Psoas muscle (tissue), 8 donors: Measurements from ENCODE around the gene GUCY2F. TPM values are rescaled to one million over a fixed set of nuclear protein-coding genes. Genes with fewer than 3 reads are reported as not detected.

Source experiments
- ATAC-seq, 4 donors: fragments of 200-7000 bp; cut with Tn5 transposase; one replicate each; pipeline ENCODE4 v1.9.1; 2020; ENCODE audit warnings: moderate library complexity in 3 of 4, mild to moderate bottlenecking in 2 of 4
- DNase-seq, 2 donors: peaks; one replicate each; pipeline ENCODE4 v3.0.0-alpha.2; 2020
- H3K27ac ChIP-seq: fragments of 200-600 bp; one replicate; pipeline ENCODE4 v1.8.0; 2022
- H3K27me3 ChIP-seq, 3 donors: fragments of 200-600 bp in 1 of 3; one replicate each; pipeline versions ENCODE4 v1.6.1 to v1.8.0; 2013 to 2022; ENCODE audit warnings: low read length in 2 of 3, mild to moderate bottlenecking in 2 of 3, moderate library complexity in 1 of 3; ENCODE audit not compliant: insufficient read depth in 3 of 3
- H3K36me3 ChIP-seq, 2 donors: fragments of 200-600 bp in 1 of 2; one replicate each; pipeline versions ENCODE4 v1.6.1 to v1.8.0; 2013 to 2022; ENCODE audit warnings: low read depth in 1 of 2, mild to moderate bottlenecking in 1 of 2, moderate library complexity in 1 of 2; ENCODE audit not compliant: insufficient read depth in 1 of 2
- H3K4me1 ChIP-seq: fragments of 200-600 bp; one replicate; pipeline ENCODE4 v1.8.0; 2022
- H3K4me3 ChIP-seq: fragments of 200-600 bp; one replicate; pipeline ENCODE4 v1.8.0; 2022; ENCODE audit warnings: mild to moderate bottlenecking
- H3K9me3 ChIP-seq: fragments of 200-600 bp; one replicate; pipeline ENCODE4 v1.8.0; 2022
- WGBS, 3 donors: extraction: QIAGEN DNeasy Blood & Tissue Kit; methylation state at CpG; one replicate each; pipeline versions ENCODE4 v1.1.6 to v1.1.7; 2013; 5-methylcytosine and 5-hydroxymethylcytosine counted together
- intact Hi-C, 2 donors: fragments of 100-400 bp; cut with DNase I; formaldehyde crosslinking; loops; one replicate each; pipeline versions ENCODE4 v1.11.0 to v1.14.2; 2022
- polyA plus RNA-seq, 3 donors: library from polyadenylated mRNA; stranded (reverse); fragments of 200-250 nt; gene quantifications; one replicate each; pipeline ENCODE4 v1.2.3, GENCODE V29; 2013
- total RNA-seq, 4 donors: library from RNA; stranded (reverse); fragmentation: NEBNext Ultra II Directional in 2 of 4; extraction: Animal tissue kit (Norgen Biotek cat#: 25700) in 2 of 4; gene quantifications; one replicate each; pipeline versions ENCODE4 v1.2.1 to v1.2.4, GENCODE V29; 2021 to 2023
- TF ChIP-seq, protein P1 (sequence below): fragments of 200-600 bp; IDR thresholded peaks from one replicate; pipeline ENCODE4 v1.8.0; 2022; ENCODE audit warnings: antibody characterized with exemption
- donor health status: healthy with polysubstance abuse.
- donor health status: DM: no; HTN: no; CAD: no; lungs with moderate emphysema.
- donor health status: Bipolar disorder and iron deficiency.
- donor health status: healthy.
- donor health status: DM: yes; HTN: yes; CAD: no.
- donor health status: DM: no; HTN: no; CAD: no.
- donor health status: DM: no; HTN: no; CAD: no.
- donor health status: DM: yes; HTN: yes; CAD: no.

The GUCY2F gene
- total and polyA plus RNA-seq, 7 donors, result not detected

DNA sequence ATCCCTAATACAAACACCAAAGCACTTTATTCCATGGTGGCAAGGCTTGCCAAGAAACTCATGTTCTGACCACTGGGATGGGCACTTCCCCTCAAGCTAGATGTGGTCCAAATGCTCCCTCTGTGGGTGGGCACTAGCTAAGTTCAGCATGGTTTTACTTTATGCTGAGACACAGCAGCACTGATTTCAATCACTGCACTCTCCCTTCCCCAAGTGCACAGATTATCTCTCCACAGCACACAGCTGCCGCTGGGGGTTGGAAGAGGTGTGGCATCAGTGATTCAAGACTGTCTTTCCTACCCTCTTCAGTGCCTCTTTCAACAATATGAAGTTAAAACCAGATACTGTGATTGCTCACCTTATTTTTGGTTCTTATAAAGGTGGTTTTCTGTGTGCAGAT is 16.5 kb upstream of the GUCY2F start:
- WGBS, 3 donors, result 68 to 94% (median 80%) methylated on average over 1 of the region's 1 CpG
- TF ChIP-seq, protein P1, sequence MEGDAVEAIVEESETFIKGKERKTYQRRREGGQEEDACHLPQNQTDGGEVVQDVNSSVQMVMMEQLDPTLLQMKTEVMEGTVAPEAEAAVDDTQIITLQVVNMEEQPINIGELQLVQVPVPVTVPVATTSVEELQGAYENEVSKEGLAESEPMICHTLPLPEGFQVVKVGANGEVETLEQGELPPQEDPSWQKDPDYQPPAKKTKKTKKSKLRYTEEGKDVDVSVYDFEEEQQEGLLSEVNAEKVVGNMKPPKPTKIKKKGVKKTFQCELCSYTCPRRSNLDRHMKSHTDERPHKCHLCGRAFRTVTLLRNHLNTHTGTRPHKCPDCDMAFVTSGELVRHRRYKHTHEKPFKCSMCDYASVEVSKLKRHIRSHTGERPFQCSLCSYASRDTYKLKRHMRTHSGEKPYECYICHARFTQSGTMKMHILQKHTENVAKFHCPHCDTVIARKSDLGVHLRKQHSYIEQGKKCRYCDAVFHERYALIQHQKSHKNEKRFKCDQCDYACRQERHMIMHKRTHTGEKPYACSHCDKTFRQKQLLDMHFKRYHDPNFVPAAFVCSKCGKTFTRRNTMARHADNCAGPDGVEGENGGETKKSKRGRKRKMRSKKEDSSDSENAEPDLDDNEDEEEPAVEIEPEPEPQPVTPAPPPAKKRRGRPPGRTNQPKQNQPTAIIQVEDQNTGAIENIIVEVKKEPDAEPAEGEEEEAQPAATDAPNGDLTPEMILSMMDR, result no peak
- H3K4me1 ChIP-seq, result no peaks in the 10 kb centered on the region
- DNase-seq (no peak), ATAC-seq (no peak)
- H3K27ac ChIP-seq, result no peak overlapping the region
- H3K9me3 ChIP-seq, result no peaks in the 10 kb centered on the region
- H3K4me3 ChIP-seq, result no peak overlapping the region
- intact Hi-C loops, result no loop called here
- H3K27me3 ChIP-seq, result peaks cover 0 to 27% (median 0%) of the 10 kb centered on the region in 3 donors
- H3K36me3 ChIP-seq, result no peaks in the 10 kb centered on the region

DNA sequence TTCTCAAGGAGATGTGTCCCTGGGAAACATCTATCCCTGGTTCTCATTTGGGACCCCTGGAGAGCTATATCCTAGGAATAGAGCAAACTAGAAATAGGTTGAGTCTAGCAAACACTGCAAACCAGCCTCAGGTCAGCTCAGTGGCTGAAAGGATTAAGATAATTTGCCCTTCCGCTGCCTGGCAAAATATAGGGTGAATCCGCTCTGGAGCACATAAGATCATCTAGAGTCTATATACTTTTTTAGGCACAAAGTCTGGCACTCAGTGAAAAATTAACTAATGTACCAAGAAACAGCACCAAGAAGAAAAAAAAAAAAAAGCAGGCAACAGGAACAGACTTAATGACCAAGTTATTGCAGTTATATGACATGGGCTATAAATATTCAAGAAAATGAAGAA is 7.3 kb upstream of the GUCY2F start:
- no peaks in the 10 kb centered on the region for H3K36me3 ChIP-seq
- H3K9me3 ChIP-seq, result no peaks in the 10 kb centered on the region
- TF ChIP-seq, protein P1, result no peak
- DNase-seq (no peak), ATAC-seq (no peak)
- intact Hi-C loops, result loop anchor here in 1 of 2 donors (5.0 kb wide), 1 partner anchor 398 kb away; no protein-coding TSS in a partner anchor
- no peak overlapping the region for H3K27ac ChIP-seq
- H3K4me1 ChIP-seq, result no peaks in the 10 kb centered on the region
- no peak overlapping the region for H3K4me3 ChIP-seq
- 87 to 100% (median 91%) methylated on average over 2 of the region's 2 CpGs for WGBS, 3 donors
- peaks cover 0 to 13% (median 0%) of the 10 kb centered on the region in 3 donors for H3K27me3 ChIP-seq

DNA sequence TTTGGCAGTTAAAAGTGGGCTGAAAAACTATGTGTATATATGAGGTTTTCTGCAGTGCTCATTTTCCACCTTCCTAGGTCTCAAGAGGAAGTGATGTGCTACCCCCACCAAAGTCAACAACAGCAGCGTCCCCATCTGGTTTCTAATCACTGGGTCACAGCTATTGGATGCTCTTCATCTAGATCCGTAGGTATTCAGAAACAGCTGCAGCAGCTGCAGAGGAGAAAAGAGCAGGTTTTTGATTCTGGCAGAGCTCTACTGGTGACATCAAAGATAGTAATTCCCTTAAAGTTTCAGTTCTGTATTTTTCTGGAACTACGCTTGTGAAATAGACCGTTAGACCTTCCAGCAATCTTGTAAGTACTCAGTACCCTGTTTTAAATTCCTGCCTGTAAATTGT is 5.8 kb upstream of the GUCY2F start:
- intact Hi-C loops, result loop anchor here in 1 of 2 donors (5.0 kb wide), 1 partner anchor 400 kb away; no protein-coding TSS in a partner anchor
- DNase-seq, result no peak
- Histone ChIP-seq H3K36me3 (no peaks in the 10 kb centered on the region), H3K4me3 (no peak overlapping the region), H3K27ac (no peak overlapping the region), H3K27me3 (peaks cover 0 to 13% (median 0%) of the 10 kb centered on the region in 3 donors), H3K4me1 (no peaks in the 10 kb centered on the region), H3K9me3 (no peaks in the 10 kb centered on the region)
- ATAC-seq, result no peak
- WGBS, 3 donors, result 20 to 40% (median 22%) methylated on average over 4 of the region's 4 CpGs
- TF ChIP-seq, protein P1, result no peak

DNA sequence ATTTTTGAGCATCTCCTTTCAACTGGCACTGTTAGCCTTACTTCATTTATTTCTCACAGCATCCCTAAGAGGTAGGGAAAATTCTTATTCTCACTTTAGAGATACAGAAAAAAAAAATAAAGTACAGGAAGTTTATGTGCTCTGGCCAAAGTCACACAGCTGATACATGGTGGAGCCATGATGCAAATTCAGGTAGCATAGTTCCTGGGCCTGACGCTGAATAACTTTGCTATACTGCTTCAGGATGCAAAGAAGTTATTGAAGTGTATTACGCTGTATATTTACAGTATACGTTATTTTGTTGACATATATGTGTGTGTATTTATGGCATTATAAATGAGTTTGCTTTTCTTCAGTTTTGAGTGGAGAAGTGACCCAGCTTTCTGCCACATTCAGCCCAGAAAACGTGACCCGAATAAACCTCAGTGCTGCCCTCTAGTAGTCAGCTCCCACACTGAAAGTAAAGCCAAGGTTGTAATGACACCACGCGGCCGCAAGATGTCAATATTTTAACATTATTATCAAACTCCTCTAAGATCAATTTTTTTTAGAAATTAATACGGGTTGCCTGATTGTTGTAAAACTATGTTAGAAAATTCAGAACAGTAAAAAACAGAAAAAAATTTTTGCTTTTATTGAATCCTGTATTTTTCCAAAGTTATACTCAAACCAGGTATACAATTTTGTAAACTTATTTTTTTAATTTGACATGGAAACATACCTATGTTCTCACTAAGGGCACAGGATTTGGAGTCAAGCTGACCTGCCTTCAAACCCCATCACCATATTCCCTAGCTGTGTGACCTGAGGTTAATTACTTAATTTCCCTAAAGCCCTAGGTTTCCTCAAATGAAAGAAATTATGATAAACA is 3.8 kb upstream of the GUCY2F start:
- no peaks in the 10 kb centered on the region for H3K9me3 ChIP-seq

More for the DNA sequence above, 3.8 kb upstream of the GUCY2F start:
- TF ChIP-seq, protein P1, result peak; percentile 98
- no peaks in the 10 kb centered on the region for H3K4me1 ChIP-seq
- H3K4me3 ChIP-seq, result no peak overlapping the region
- DNase-seq (peak; percentile 18 to 63), ATAC-seq (peak; percentile 58 to 77 (median 62))
- peaks cover 0 to 9% (median 0%) of the 10 kb centered on the region in 3 donors for H3K27me3 ChIP-seq
- intact Hi-C loops, result loop anchor here (2.0 to 5.0 kb wide), 3 partner anchors 147 to 402 kb away; no protein-coding TSS in a partner anchor
- no peaks in the 10 kb centered on the region for H3K36me3 ChIP-seq
- no peak overlapping the region for H3K27ac ChIP-seq
- WGBS, 3 donors, result 11 to 13% (median 11%) methylated on average over 9 of the region's 9 CpGs
